ENCODE measurements around the gene SYT7.

DNA sequence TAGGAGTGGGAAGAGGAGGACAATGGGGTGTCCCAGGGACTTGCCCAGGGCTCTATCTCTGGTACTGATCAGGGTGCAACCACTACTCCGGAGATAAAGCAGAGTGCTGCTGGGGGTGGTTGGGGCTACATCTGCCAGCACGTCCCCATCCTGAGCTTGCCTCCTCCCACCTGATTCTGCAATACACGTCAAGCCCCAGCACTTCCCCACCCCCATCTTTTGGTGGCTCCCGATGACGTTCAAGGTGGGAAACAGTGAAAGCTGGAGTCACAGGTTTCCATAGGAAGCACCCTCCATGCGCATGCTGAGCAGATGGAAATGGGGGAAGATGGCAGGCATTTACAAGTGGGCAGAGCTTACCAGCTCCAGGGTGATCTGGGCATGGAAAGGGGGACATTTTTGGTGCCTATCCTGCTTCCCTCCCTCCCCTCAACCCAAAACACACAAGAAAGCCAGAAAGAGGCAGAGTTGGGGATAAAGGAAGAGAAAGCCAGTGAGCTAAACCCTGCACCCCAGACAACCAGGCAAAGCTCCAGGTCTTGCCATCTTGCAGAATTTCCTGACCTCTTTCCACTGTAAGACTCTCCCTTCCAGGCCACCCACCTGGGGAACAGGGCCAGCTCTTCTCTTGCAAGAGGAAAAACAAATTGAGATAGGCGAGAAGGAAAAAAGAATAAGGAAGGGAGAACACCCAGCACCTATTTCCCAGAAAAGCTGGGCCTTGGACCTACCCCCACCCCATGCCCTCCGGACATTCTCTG lies 15.8 kb downstream of the SYT7 start:
- no peak for TF ChIP-seq POLR2A (IDR thresholded peaks at IDR 0.05; ENCODE audit: low read length)
- no peak for TF ChIP-seq GATA1 (IDR thresholded peaks at IDR 0.05; ENCODE audit: low read depth, low read length)
